ENCODE results near the gene HOXB3. TPM values are rescaled to one million over a fixed set of nuclear protein-coding genes. Genes with fewer than 3 reads are reported as not detected.

Gene HOXB3
- total RNA-seq, 1 donor from 2014 or later: not detected

DNA sequence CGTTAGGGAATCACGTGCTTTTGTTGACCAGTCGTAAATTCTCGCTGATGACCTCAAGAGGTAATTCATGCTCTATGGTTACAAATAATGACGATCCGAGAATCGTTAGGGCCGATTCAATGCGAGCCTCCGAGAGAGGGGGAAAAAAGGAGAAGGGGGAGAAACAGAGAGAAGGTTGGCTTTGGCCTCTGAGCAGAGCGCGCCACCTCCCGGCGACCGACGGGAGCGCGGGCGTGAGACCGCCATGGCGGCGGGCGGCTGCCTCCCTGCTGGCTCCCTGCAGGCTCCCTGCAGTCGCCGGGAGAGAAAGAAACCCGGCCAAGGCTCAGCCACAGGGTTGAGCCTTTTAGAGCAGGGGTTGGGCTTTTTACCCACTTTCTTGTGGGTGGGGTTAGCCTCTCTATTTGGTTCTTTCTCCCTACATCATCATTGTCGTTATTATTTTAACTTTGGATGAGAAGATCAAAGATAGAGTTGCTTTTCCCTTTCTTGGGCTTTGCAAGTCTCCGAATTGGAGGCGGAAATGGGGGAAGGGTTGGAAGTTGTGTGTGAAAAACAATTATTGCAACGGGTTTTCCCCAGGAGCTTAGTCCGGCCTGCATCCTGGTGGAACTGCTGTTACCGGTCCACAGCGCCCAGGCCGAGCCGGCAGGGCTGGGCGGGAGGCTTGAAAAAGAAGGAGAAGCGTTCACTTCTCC is 3.9 kb upstream of the HOXB3 start:
- Histone ChIP-seq H3K36me3 (ENCODE audit: insufficient read depth, low read length) (no peaks in the 10 kb centered on the region), H4K20me1 (ENCODE audit: insufficient read depth, low read length) (peaks cover 4% of the 10 kb centered on the region), H3K9me3 (ENCODE audit: insufficient read depth, low read depth, low read length) (no peaks in the 10 kb centered on the region), H3K27me3 (ENCODE audit: insufficient read depth, low read length) (peaks cover 78% of the 10 kb centered on the region), H3K27ac (ENCODE audit: low read depth, low read length) (peak overlapping the region; percentile 31), H2AFZ (ENCODE audit: low read depth, low read length) (peak overlapping the region; percentile 37), H3K79me2 (ENCODE audit: insufficient read depth, low read length) (peaks cover 20% of the 10 kb centered on the region), H3K4me2 (ENCODE audit: low read length) (peak overlapping the region; percentile 92), H3K4me1 (ENCODE audit: insufficient read depth, low read length) (peaks cover 18% of the 10 kb centered on the region), H3K4me3 (ENCODE audit: insufficient read depth, low read depth, low read length) (no peak overlapping the region), H3K9ac (ENCODE audit: low read length) (peak overlapping the region; percentile 84)
- Mint-ChIP-seq H3K4me3 (ENCODE audit: unreplicated experiment) (no peak overlapping the region), H3K9me3 (ENCODE audit: unreplicated experiment) (peaks cover 35% of the 10 kb centered on the region), H3K27ac (ENCODE audit: unreplicated experiment) (peak overlapping the region; percentile 18), H3K27me3 (ENCODE audit: low read depth, unreplicated experiment) (peaks cover 91% of the 10 kb centered on the region), H3K4me1 (ENCODE audit: low read depth, unreplicated experiment) (no peaks in the 10 kb centered on the region), H3K36me3 (ENCODE audit: low read depth, unreplicated experiment) (no peaks in the 10 kb centered on the region)
- DNase-seq (ENCODE audit: low read depth) (peak; percentile 83), FAIRE-seq (peak; percentile 55)
- TF ChIP-seq, protein P1, sequence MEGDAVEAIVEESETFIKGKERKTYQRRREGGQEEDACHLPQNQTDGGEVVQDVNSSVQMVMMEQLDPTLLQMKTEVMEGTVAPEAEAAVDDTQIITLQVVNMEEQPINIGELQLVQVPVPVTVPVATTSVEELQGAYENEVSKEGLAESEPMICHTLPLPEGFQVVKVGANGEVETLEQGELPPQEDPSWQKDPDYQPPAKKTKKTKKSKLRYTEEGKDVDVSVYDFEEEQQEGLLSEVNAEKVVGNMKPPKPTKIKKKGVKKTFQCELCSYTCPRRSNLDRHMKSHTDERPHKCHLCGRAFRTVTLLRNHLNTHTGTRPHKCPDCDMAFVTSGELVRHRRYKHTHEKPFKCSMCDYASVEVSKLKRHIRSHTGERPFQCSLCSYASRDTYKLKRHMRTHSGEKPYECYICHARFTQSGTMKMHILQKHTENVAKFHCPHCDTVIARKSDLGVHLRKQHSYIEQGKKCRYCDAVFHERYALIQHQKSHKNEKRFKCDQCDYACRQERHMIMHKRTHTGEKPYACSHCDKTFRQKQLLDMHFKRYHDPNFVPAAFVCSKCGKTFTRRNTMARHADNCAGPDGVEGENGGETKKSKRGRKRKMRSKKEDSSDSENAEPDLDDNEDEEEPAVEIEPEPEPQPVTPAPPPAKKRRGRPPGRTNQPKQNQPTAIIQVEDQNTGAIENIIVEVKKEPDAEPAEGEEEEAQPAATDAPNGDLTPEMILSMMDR (IDR thresholded peaks at IDR 0.05; ENCODE audit: insufficient read depth, low read depth, low read length): peak; percentile 70
- no peak for TF ChIP-seq EZH2 (IDR thresholded peaks at IDR 0.05; ENCODE audit: insufficient read depth, low read length)

DNA sequence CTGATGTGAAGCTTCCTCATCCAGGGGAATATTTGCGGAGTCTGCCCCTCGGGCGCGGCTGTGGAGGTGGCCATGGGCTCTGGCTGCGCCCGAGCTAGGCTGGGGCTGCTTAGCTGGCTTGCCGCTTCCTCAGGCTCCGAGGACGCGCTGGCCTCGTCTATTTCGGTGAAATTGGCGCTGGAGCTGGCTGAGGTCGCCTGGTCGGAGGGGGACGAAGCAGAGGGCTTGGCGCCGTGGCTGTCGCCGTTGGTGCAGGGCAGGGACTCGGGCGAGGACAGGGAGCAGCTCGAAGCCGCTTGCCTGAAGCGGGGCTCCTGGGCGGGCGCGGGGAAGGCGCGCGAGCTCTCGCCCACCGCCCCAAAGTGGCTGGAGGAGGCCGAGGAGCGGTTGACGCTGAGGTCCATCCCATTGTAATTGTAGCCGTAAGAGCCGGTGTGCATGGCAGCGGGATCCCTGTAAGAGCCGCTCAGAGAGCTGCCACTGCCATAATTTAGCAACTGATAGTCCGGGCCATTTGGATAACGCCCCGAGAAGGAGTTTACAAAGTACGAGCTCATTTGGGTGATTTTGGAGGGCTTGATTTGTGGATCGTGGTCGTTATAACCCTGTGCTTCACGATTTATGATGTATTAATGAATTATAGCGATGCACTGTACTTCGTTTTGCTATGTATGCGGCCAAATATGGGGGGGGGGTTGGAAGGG is 3.2 kb upstream of the HOXB3 start, which contains the start of gene HOXB5:
Gene HOXB5 (minus strand): TSS at position 654 of the 704 bp plus-strand sequence. CDS start 97 bp downstream, at position 557.
- peaks cover 91% of the 10 kb centered on the region for H3K27me3 Mint-ChIP-seq (ENCODE audit: low read depth, unreplicated experiment)
- peaks cover 18% of the 10 kb centered on the region for H3K4me1 ChIP-seq (ENCODE audit: insufficient read depth, low read length)

More for the DNA sequence above, 3.2 kb upstream of the HOXB3 start, which contains the start of gene HOXB5:
- H3K36me3 ChIP-seq (ENCODE audit: insufficient read depth, low read length): no peaks in the 10 kb centered on the region
- peak within 1 kb of the TSS; percentile 82 for H2AFZ ChIP-seq (ENCODE audit: low read depth, low read length)
- peak within 1 kb of the TSS; percentile 18 for H3K27ac Mint-ChIP-seq (ENCODE audit: unreplicated experiment)
- peaks cover 78% of the 10 kb centered on the region for H3K27me3 ChIP-seq (ENCODE audit: insufficient read depth, low read length)
- H3K9me3 ChIP-seq (ENCODE audit: insufficient read depth, low read depth, low read length): no peaks in the 10 kb centered on the region
- FAIRE-seq (no peak), DNase-seq (ENCODE audit: low read depth) (peak; percentile 44)
- H3K9me3 Mint-ChIP-seq (ENCODE audit: unreplicated experiment): peaks cover 32% of the 10 kb centered on the region
- H3K27ac ChIP-seq (ENCODE audit: low read depth, low read length): peak within 1 kb of the TSS; percentile 72
- peak within 1 kb of the TSS; percentile 65 for H3K4me3 ChIP-seq (ENCODE audit: insufficient read depth, low read depth, low read length)
- peaks cover 20% of the 10 kb centered on the region for H3K79me2 ChIP-seq (ENCODE audit: insufficient read depth, low read length)
- no peaks in the 10 kb centered on the region for H3K36me3 Mint-ChIP-seq (ENCODE audit: low read depth, unreplicated experiment)
- no peak within 1 kb of the TSS for H3K4me3 Mint-ChIP-seq (ENCODE audit: unreplicated experiment)
- TF ChIP-seq, protein P1 (IDR thresholded peaks at IDR 0.05; ENCODE audit: insufficient read depth, low read depth, low read length): no peak
- peak; percentile 28 for TF ChIP-seq EZH2 (IDR thresholded peaks at IDR 0.05; ENCODE audit: insufficient read depth, low read length)
- H3K9ac ChIP-seq (ENCODE audit: low read length): peak within 1 kb of the TSS; percentile 84
- H3K4me1 Mint-ChIP-seq (ENCODE audit: low read depth, unreplicated experiment): no peaks in the 10 kb centered on the region
- H3K4me2 ChIP-seq (ENCODE audit: low read length): peak within 1 kb of the TSS; percentile 92
- H4K20me1 ChIP-seq (ENCODE audit: insufficient read depth, low read length): peaks cover under 1% of the 10 kb centered on the region

Measured in astrocyte (in vitro differentiated cells and primary cell).